SK-N-SH treated with all-trans-retinoic acid at 6 μM for 48 hours (cell line): ENCODE measurements around the gene C22orf31.

Experiments
- ARNTL ChIP-seq: fragments of 450-650 bp; formaldehyde crosslinking; IDR thresholded peaks from 2 replicates; pipeline ENCODE4 v1.5.0; 2020; ENCODE audit warnings: low read depth, mild to moderate bottlenecking, moderate library complexity, borderline replicate concordance
- ZFP3 ChIP-seq: fragments of 250-450 bp; sonication (Bioruptor Pico); IDR thresholded peaks from 2 replicates; pipeline ENCODE4 v1.5.0; 2020; ENCODE audit warnings: mild to moderate bottlenecking, moderate library complexity
- TF ChIP-seq, protein P1 (sequence below): fragments of 250-450 bp; sonication (Bioruptor Pico); IDR thresholded peaks from 2 replicates; pipeline ENCODE4 v1.5.1; 2021; ENCODE audit warnings: mild to moderate bottlenecking, moderate library complexity

DNA sequence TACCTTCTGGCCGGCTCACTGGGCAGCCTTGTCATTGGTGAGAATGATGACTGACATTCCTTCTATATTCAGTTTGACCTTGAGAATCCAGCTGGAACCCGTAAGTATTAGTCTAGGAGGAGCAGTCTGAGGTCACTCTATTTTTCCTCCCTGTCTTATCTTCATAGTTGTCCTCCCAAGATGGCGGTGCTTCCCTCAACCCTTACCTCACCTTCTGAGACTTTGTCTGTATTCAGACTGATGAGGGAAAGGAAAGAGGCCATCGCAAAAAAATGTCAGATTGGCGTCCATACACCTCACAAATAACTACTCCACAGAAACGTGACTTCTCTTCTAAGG, 17.2 kb upstream of the C22orf31 start:
- TF ChIP-seq ZFP3 (no peak), ARNTL (no peak)
- TF ChIP-seq, protein P1, sequence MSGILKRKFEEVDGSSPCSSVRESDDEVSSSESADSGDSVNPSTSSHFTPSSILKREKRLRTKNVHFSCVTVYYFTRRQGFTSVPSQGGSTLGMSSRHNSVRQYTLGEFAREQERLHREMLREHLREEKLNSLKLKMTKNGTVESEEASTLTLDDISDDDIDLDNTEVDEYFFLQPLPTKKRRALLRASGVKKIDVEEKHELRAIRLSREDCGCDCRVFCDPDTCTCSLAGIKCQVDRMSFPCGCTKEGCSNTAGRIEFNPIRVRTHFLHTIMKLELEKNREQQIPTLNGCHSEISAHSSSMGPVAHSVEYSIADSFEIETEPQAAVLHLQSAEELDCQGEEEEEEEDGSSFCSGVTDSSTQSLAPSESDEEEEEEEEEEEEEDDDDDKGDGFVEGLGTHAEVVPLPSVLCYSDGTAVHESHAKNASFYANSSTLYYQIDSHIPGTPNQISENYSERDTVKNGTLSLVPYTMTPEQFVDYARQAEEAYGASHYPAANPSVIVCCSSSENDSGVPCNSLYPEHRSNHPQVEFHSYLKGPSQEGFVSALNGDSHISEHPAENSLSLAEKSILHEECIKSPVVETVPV (CRISPR knock-in tag), result no peak
